AG04450 (cell line): ENCODE data around the gene CCM2. TPM values are rescaled to one million over a fixed set of nuclear protein-coding genes. Genes with fewer than 3 reads are reported as not detected.

Source experiments
- CTCF ChIA-PET: fragments of 300-600, 350-600 bp; formaldehyde crosslinking; extraction: SDS; loops from one replicate; lab custom pipeline; 2022; ENCODE audit warnings: antibody characterized with exemption, inconsistent platforms; lab: Charles Lee
- POLR2A ChIA-PET: fragments of 350-600 bp; formaldehyde crosslinking; extraction: SDS; loops from one replicate; lab custom pipeline; 2021; ENCODE audit warnings: antibody characterized with exemption, inconsistent platforms; lab: Yijun Ruan, JAX
- DNase-seq: peaks from one replicate; pipeline ENCODE4 v3.0.0-alpha.2; 2011; ENCODE audit warnings: low read depth, low spot score
- H3K27ac ChIP-seq: one replicate; pipeline ENCODE4 v1.5.1; 2012; ENCODE audit warnings: low read depth, low read length, control low read depth
- H3K27me3 ChIP-seq: one replicate; pipeline ENCODE4 v1.6.0; 2012; ENCODE audit warnings: low read length; ENCODE audit not compliant: control insufficient read depth, insufficient read depth
- H3K4me3 ChIP-seq: 2 replicates; pipeline ENCODE4 v1.5.1; 2011; ENCODE audit warnings: mild to moderate bottlenecking, low read depth, low read length, control low read depth
- H3K9me3 ChIP-seq: 2 replicates; pipeline ENCODE4 v1.5.1; 2012; ENCODE audit warnings: low read length; ENCODE audit not compliant: control insufficient read depth, insufficient read depth
- CTCF ChIP-seq: IDR thresholded peaks from 2 replicates; pipeline ENCODE4 v1.5.1; 2011; ENCODE audit warnings: low read depth, low read length, control low read depth, inconsistent platforms
- polyA plus RNA-seq: library from polyadenylated mRNA; depleted of rRNA; stranded (reverse); fragments of >200 nt; gene quantifications from 2 replicates; pipeline ENCODE4 v1.2.3, GENCODE V29; 2011

Gene CCM2
- polyA plus RNA-seq, 1 experiment: 24.7 TPM

- DNase-seq: no peak
- H3K4me3 ChIP-seq: no peak overlapping the region
- H3K27ac ChIP-seq: no peak overlapping the region
- TF ChIP-seq CTCF: no peak
- POLR2A ChIA-PET: no interaction called here
- no peaks in the 10 kb centered on the region for H3K27me3 ChIP-seq
- CTCF ChIA-PET: no interaction called here
- no peaks in the 10 kb centered on the region for H3K9me3 ChIP-seq
These were observed 64.2 kb downstream of the CCM2 start for GRCh38 chr7:45064047-45064725.

- ChIA-PET POLR2A (no interaction called here), CTCF (no interaction called here)
- no peak for DNase-seq
- Histone ChIP-seq H3K4me3 (no peak overlapping the region), H3K27me3 (no peaks in the 10 kb centered on the region), H3K27ac (no peak overlapping the region), H3K9me3 (no peaks in the 10 kb centered on the region)
- TF ChIP-seq CTCF: no peak
These were observed 65.3 kb downstream of the CCM2 start for GRCh38 chr7:45065031-45065995.

- TF ChIP-seq CTCF: no peak
- no peaks in the 10 kb centered on the region for H3K27me3 ChIP-seq
- no peaks in the 10 kb centered on the region for H3K9me3 ChIP-seq
- ChIA-PET POLR2A (no interaction called here), CTCF (no interaction called here)
- no peak overlapping the region for H3K27ac ChIP-seq
- no peak for DNase-seq
- H3K4me3 ChIP-seq: no peak overlapping the region
These were observed 66.4 kb downstream of the CCM2 start for GRCh38 chr7:45066409-45066808.

GRCh38 chr7:45067582-45067981, 67.6 kb downstream of the CCM2 start:
- Histone ChIP-seq H3K27me3 (no peaks in the 10 kb centered on the region), H3K9me3 (no peaks in the 10 kb centered on the region), H3K27ac (no peak overlapping the region), H3K4me3 (no peak overlapping the region)
- ChIA-PET CTCF (no interaction called here), POLR2A (no interaction called here)
- TF ChIP-seq CTCF: no peak
- no peak for DNase-seq
